ENCODE results near the gene ATP5PO.
"Not testable (repeated sequence)": the region's sequence is repeated elsewhere in the genome, so short reads cannot be mapped to it uniquely, and the experiment has no call there.

ATP5PO gene

GRCh38 chr21:33865996-33866575 lies 49.5 kb downstream of the ATP5PO start:
- TF ChIP-seq CTCF (IDR thresholded peaks at IDR 0.05; ENCODE audit: low read depth, low read length), result no peak
- no peak overlapping the region for H3K4me3 ChIP-seq (ENCODE audit: low read depth, low read length)

GRCh38 chr21:33865176-33865575 lies 50.4 kb downstream of the ATP5PO start:
- TF ChIP-seq CTCF (IDR thresholded peaks at IDR 0.05; ENCODE audit: low read depth, low read length), result no peak
- H3K4me3 ChIP-seq (ENCODE audit: low read depth, low read length), result no peak overlapping the region

GRCh38 chr21:33864150-33864549 lies 51.5 kb downstream of the ATP5PO start:
- no peak overlapping the region for H3K4me3 ChIP-seq (ENCODE audit: low read depth, low read length)
- no peak for TF ChIP-seq CTCF (IDR thresholded peaks at IDR 0.05; ENCODE audit: low read depth, low read length)

- H3K4me3 ChIP-seq (ENCODE audit: low read depth, low read length), result not testable (repeated sequence)
These were observed 52.4 kb downstream of the ATP5PO start for GRCh38 chr21:33863191-33863590.

GRCh38 chr21:33861125-33861524 lies 54.5 kb downstream of the ATP5PO start:
- TF ChIP-seq CTCF (IDR thresholded peaks at IDR 0.05; ENCODE audit: low read depth, low read length), result no peak

GRCh38 chr21:33860332-33860879 lies 55.2 kb downstream of the ATP5PO start:
- no peak for TF ChIP-seq CTCF (IDR thresholded peaks at IDR 0.05; ENCODE audit: low read depth, low read length)
- no peak overlapping the region for H3K4me3 ChIP-seq (ENCODE audit: low read depth, low read length)

More at GRCh38 chr21:33861125-33861524, 54.5 kb downstream of the ATP5PO start:
- no peak overlapping the region for H3K4me3 ChIP-seq (ENCODE audit: low read depth, low read length)

GRCh38 chr21:33859373-33860102 lies 56.1 kb downstream of the ATP5PO start:
- no peak for TF ChIP-seq CTCF (IDR thresholded peaks at IDR 0.05; ENCODE audit: low read depth, low read length)

More at GRCh38 chr21:33859373-33860102, 56.1 kb downstream of the ATP5PO start:
- H3K4me3 ChIP-seq (ENCODE audit: low read depth, low read length), result no peak overlapping the region

Measured in WI38 (cell line).